AG04449 (cell line): ENCODE measurements around the gene ADAMTSL3.

Experiments
- CTCF ChIA-PET: fragments of 350-600 bp; formaldehyde crosslinking; extraction: SDS; loops from one replicate; lab custom pipeline; 2021; ENCODE audit warnings: antibody characterized with exemption; lab: Yijun Ruan, JAX
- POLR2A ChIA-PET: fragments of 400-600, 350-600 bp; formaldehyde crosslinking; extraction: SDS; loops from one replicate; lab custom pipeline; 2020; ENCODE audit warnings: antibody characterized with exemption, inconsistent platforms; lab: Yijun Ruan, JAX
- DNase-seq: peaks from one replicate; pipeline ENCODE4 v3.0.0-alpha.2; 2010; ENCODE audit warnings: low read depth, low spot score
- H3K4me3 ChIP-seq: 2 replicates; pipeline ENCODE4 v1.5.1; 2011; ENCODE audit warnings: low read depth, mild to moderate bottlenecking, control low read depth, low read length
- CTCF ChIP-seq: IDR thresholded peaks from one replicate; pipeline ENCODE4 v1.5.1; 2011; ENCODE audit warnings: mild to moderate bottlenecking, moderate library complexity, low read length, control low read depth, inconsistent platforms; ENCODE audit not compliant: insufficient read depth; ENCODE audit errors: missing control alignments

ADAMTSL3 gene

GRCh38 chr15:83612226-83612625 lies 41.7 kb upstream of the ADAMTSL3 start:
- POLR2A ChIA-PET: no interaction called here
- CTCF ChIA-PET: no interaction called here
- DNase-seq: no peak
- no peak for TF ChIP-seq CTCF
- no peak overlapping the region for H3K4me3 ChIP-seq

- H3K4me3 ChIP-seq: no peak overlapping the region
- POLR2A ChIA-PET: no interaction called here
- CTCF ChIA-PET: no interaction called here
- DNase-seq: no peak
- no peak for TF ChIP-seq CTCF
Observed at GRCh38 chr15:83612898-83613635, 40.9 kb upstream of the ADAMTSL3 start.

GRCh38 chr15:83613714-83614113 lies 40.2 kb upstream of the ADAMTSL3 start:
- DNase-seq: no peak
- POLR2A ChIA-PET: no interaction called here
- CTCF ChIA-PET: no interaction called here
- no peak for TF ChIP-seq CTCF
- H3K4me3 ChIP-seq: no peak overlapping the region

GRCh38 chr15:83616840-83617239 lies 37.1 kb upstream of the ADAMTSL3 start:
- CTCF ChIA-PET: no interaction called here
- POLR2A ChIA-PET: no interaction called here
- H3K4me3 ChIP-seq: no peak overlapping the region
- no peak for TF ChIP-seq CTCF
- DNase-seq: no peak

GRCh38 chr15:83626171-83626802 lies 27.6 kb upstream of the ADAMTSL3 start:
- TF ChIP-seq CTCF: no peak

GRCh38 chr15:83631534-83631933 lies 22.4 kb upstream of the ADAMTSL3 start:
- CTCF ChIA-PET: no interaction called here
- DNase-seq: no peak
- POLR2A ChIA-PET: no interaction called here
- TF ChIP-seq CTCF: no peak
- H3K4me3 ChIP-seq: no peak overlapping the region

More at GRCh38 chr15:83626171-83626802, 27.6 kb upstream of the ADAMTSL3 start:
- DNase-seq: no peak
- no peak overlapping the region for H3K4me3 ChIP-seq
- ChIA-PET POLR2A (no interaction called here), CTCF (no interaction called here)
